Measurements from ENCODE around the gene TRIP6.

TRIP6 gene

GRCh38 chr7:100835903-100836811 is 31.0 kb upstream of the TRIP6 start:
- H3K9ac ChIP-seq (ENCODE audit: low read depth, low read length) = no peak overlapping the region
- no peak overlapping the region for H3K27ac ChIP-seq (ENCODE audit: low read length)
- H3K4me2 ChIP-seq (ENCODE audit: insufficient read depth, low read length) = no peak overlapping the region
- H3K4me1 ChIP-seq (ENCODE audit: insufficient read depth, low read length) = no peaks in the 10 kb centered on the region
- no peaks in the 10 kb centered on the region for H3K27me3 ChIP-seq (ENCODE audit: insufficient read depth, low read length, poor library complexity)
- no peaks in the 10 kb centered on the region for H3K9me3 ChIP-seq (ENCODE audit: insufficient read depth, low read length, severe bottlenecking)
- H2AFZ ChIP-seq (ENCODE audit: low read depth, low read length) = no peak overlapping the region
- ATAC-seq (ENCODE audit: insufficient read depth, low read depth) (no peak), DNase-seq (no peak)
- no peak for TF ChIP-seq CTCF (IDR thresholded peaks at IDR 0.05; ENCODE audit: borderline replicate concordance, extremely low read depth, low read length, poor library complexity, severe bottlenecking)
- TF ChIP-seq EZH2 (IDR thresholded peaks at IDR 0.05; ENCODE audit: borderline replicate concordance, low read depth, low read length, severe bottlenecking) = no peak
- no peaks in the 10 kb centered on the region for H3K79me2 ChIP-seq (ENCODE audit: insufficient read depth, low read length)
- H3K4me3 ChIP-seq (ENCODE audit: low read depth in 1 of 2, low read length in 2 of 2) = no peak overlapping the region
- no peaks in the 10 kb centered on the region for H4K20me1 ChIP-seq (ENCODE audit: insufficient read depth, low read length)
- H3K36me3 ChIP-seq (ENCODE audit: insufficient read depth, low read length) = no peaks in the 10 kb centered on the region

GRCh38 chr7:100836812-100837098 is 30.4 kb upstream of the TRIP6 start:
- Histone ChIP-seq H3K9ac (ENCODE audit: low read depth, low read length) (no peak overlapping the region), H3K9me3 (ENCODE audit: insufficient read depth, low read length, severe bottlenecking) (no peaks in the 10 kb centered on the region), H4K20me1 (ENCODE audit: insufficient read depth, low read length) (no peaks in the 10 kb centered on the region), H3K4me1 (ENCODE audit: insufficient read depth, low read length) (no peaks in the 10 kb centered on the region), H3K27ac (ENCODE audit: low read length) (no peak overlapping the region), H3K27me3 (ENCODE audit: insufficient read depth, low read length, poor library complexity) (no peaks in the 10 kb centered on the region), H3K4me3 (ENCODE audit: low read depth in 1 of 2, low read length in 2 of 2) (no peak overlapping the region), H3K4me2 (ENCODE audit: insufficient read depth, low read length) (no peak overlapping the region), H3K79me2 (ENCODE audit: insufficient read depth, low read length) (no peaks in the 10 kb centered on the region), H2AFZ (ENCODE audit: low read depth, low read length) (no peak overlapping the region), H3K36me3 (ENCODE audit: insufficient read depth, low read length) (no peaks in the 10 kb centered on the region)
- no peak for DNase-seq
- no peak for ATAC-seq (ENCODE audit: insufficient read depth, low read depth)
- TF ChIP-seq CTCF (IDR thresholded peaks at IDR 0.05; ENCODE audit: borderline replicate concordance, extremely low read depth, low read length, poor library complexity, severe bottlenecking) (no peak), EZH2 (IDR thresholded peaks at IDR 0.05; ENCODE audit: borderline replicate concordance, low read depth, low read length, severe bottlenecking) (no peak)

GRCh38 chr7:100837099-100837836 is 29.9 kb upstream of the TRIP6 start:
- Histone ChIP-seq H3K36me3 (ENCODE audit: insufficient read depth, low read length) (no peaks in the 10 kb centered on the region), H3K9ac (ENCODE audit: low read depth, low read length) (no peak overlapping the region), H3K4me1 (ENCODE audit: insufficient read depth, low read length) (no peaks in the 10 kb centered on the region), H3K4me3 (ENCODE audit: low read depth in 1 of 2, low read length in 2 of 2) (no peak overlapping the region), H3K4me2 (ENCODE audit: insufficient read depth, low read length) (no peak overlapping the region), H3K9me3 (ENCODE audit: insufficient read depth, low read length, severe bottlenecking) (no peaks in the 10 kb centered on the region), H2AFZ (ENCODE audit: low read depth, low read length) (no peak overlapping the region), H4K20me1 (ENCODE audit: insufficient read depth, low read length) (no peaks in the 10 kb centered on the region), H3K27me3 (ENCODE audit: insufficient read depth, low read length, poor library complexity) (no peaks in the 10 kb centered on the region), H3K79me2 (ENCODE audit: insufficient read depth, low read length) (no peaks in the 10 kb centered on the region), H3K27ac (ENCODE audit: low read length) (no peak overlapping the region)
- DNase-seq (no peak), ATAC-seq (ENCODE audit: insufficient read depth, low read depth) (no peak)
- no peak for TF ChIP-seq EZH2 (IDR thresholded peaks at IDR 0.05; ENCODE audit: borderline replicate concordance, low read depth, low read length, severe bottlenecking)

- Histone ChIP-seq H3K4me2 (ENCODE audit: insufficient read depth, low read length) (no peak overlapping the region), H3K27me3 (ENCODE audit: insufficient read depth, low read length, poor library complexity) (no peaks in the 10 kb centered on the region), H3K9ac (ENCODE audit: low read depth, low read length) (no peak overlapping the region), H4K20me1 (ENCODE audit: insufficient read depth, low read length) (no peaks in the 10 kb centered on the region), H2AFZ (ENCODE audit: low read depth, low read length) (no peak overlapping the region), H3K9me3 (ENCODE audit: insufficient read depth, low read length, severe bottlenecking) (no peaks in the 10 kb centered on the region), H3K79me2 (ENCODE audit: insufficient read depth, low read length) (no peaks in the 10 kb centered on the region), H3K4me3 (ENCODE audit: low read depth in 1 of 2, low read length in 2 of 2) (no peak overlapping the region), H3K4me1 (ENCODE audit: insufficient read depth, low read length) (no peaks in the 10 kb centered on the region), H3K27ac (ENCODE audit: low read length) (no peak overlapping the region), H3K36me3 (ENCODE audit: insufficient read depth, low read length) (no peaks in the 10 kb centered on the region)
- ATAC-seq (ENCODE audit: insufficient read depth, low read depth) (no peak), DNase-seq (no peak)
- no peak for TF ChIP-seq CTCF (IDR thresholded peaks at IDR 0.05; ENCODE audit: borderline replicate concordance, extremely low read depth, low read length, poor library complexity, severe bottlenecking)
- TF ChIP-seq EZH2 (IDR thresholded peaks at IDR 0.05; ENCODE audit: borderline replicate concordance, low read depth, low read length, severe bottlenecking) = no peak
Observed at GRCh38 chr7:100839361-100839760, 27.8 kb upstream of the TRIP6 start.

Measured in DND-41 (cell line).